Caco-2 (cell line): ENCODE results near the gene SBNO2. TPM values are rescaled to one million over a fixed set of nuclear protein-coding genes. Genes with fewer than 3 reads are reported as not detected.

Source experiments
- BruUV-seq: library from RNA; stranded (reverse); fragments of 400-500 nt; replicated peaks from 2 replicates; lab custom pipeline; 2021; lab: Mats Ljungman, UMichigan
- CTCF ChIA-PET: fragments of 300-600 bp; sonication (Branson Sonifier 250); formaldehyde crosslinking; loops from one replicate; lab custom pipeline; 2022; ENCODE audit warnings: antibody characterized with exemption; lab: Charles Lee
- POLR2A ChIA-PET: fragments of 300-600 bp; sonication (Branson Sonifier 250); formaldehyde crosslinking; loops from one replicate; lab custom pipeline; 2022; ENCODE audit warnings: antibody characterized with exemption; lab: Charles Lee
- DNase-seq, 2 experiments: peaks; one replicate each; pipeline versions ENCODE4 v3.0.0 to v3.0.0-alpha.2; 2020 to 2022
- H3K27me3 ChIP-seq: replicated peaks from 2 replicates; pipeline ENCODE4 v1.6.0; 2011; ENCODE audit warnings: low read length; ENCODE audit not compliant: control insufficient read depth, insufficient read depth
- H3K36me3 ChIP-seq: 2 replicates; pipeline ENCODE4 v1.5.1; 2011; ENCODE audit warnings: low read length; ENCODE audit not compliant: control insufficient read depth, insufficient read depth
- H3K4me1 ChIP-seq: fragments of 250-450 bp; sonication (Bioruptor Pico); 2 replicates; pipeline ENCODE4 v1.5.1; 2020; ENCODE audit warnings: mild to moderate bottlenecking
- H3K4me3 ChIP-seq: 2 replicates; pipeline ENCODE4 v1.5.1; 2011; ENCODE audit warnings: low read depth, mild to moderate bottlenecking, control low read depth, low read length
- H3K9me3 ChIP-seq: fragments of 250-450 bp; sonication (Bioruptor Pico); 2 replicates; pipeline ENCODE4 v1.5.1; 2020; ENCODE audit warnings: mild to moderate bottlenecking, moderate library complexity
- H3K27ac Mint-ChIP-seq: one replicate; pipeline ENCODE4 v1.8.0; 2022; ENCODE audit warnings: mixed read lengths; ENCODE audit not compliant: unreplicated experiment
- H3K27me3 Mint-ChIP-seq: one replicate; pipeline ENCODE4 v1.8.0; 2022; ENCODE audit warnings: mixed read lengths; ENCODE audit not compliant: insufficient read depth, unreplicated experiment
- H3K36me3 Mint-ChIP-seq: one replicate; pipeline ENCODE4 v1.8.0; 2022; ENCODE audit warnings: mild to moderate bottlenecking, mixed read lengths; ENCODE audit not compliant: insufficient read depth, unreplicated experiment
- H3K4me1 Mint-ChIP-seq: one replicate; pipeline ENCODE4 v1.8.0; 2022; ENCODE audit warnings: low read depth, mixed read lengths; ENCODE audit not compliant: unreplicated experiment
- H3K4me3 Mint-ChIP-seq: one replicate; pipeline ENCODE4 v1.8.0; 2022; ENCODE audit warnings: mild to moderate bottlenecking, moderate library complexity, mixed read lengths; ENCODE audit not compliant: unreplicated experiment
- H3K9me3 Mint-ChIP-seq: one replicate; pipeline ENCODE4 v1.8.0; 2022; ENCODE audit warnings: mixed read lengths; ENCODE audit not compliant: unreplicated experiment
- intact Hi-C: fragments of 100-400 bp; cut with micrococcal nuclease; formaldehyde crosslinking; loops from one replicate; pipeline ENCODE4 v1.10.0; 2022; ENCODE audit not compliant: unreplicated experiment
- total RNA-seq: library from RNA; stranded (reverse); gene quantifications from 2 replicates; pipeline ENCODE4 v1.2.3, GENCODE V29; 2022
- TF ChIP-seq, protein P1 (sequence below), 2 experiments: fragments of 200-600 bp in 1 of 2; IDR thresholded peaks; 1 replicate in 1 of 2; 2 replicates in 1 of 2; pipeline versions ENCODE4 v1.5.1 to v1.8.0; 2011 to 2022; ENCODE audit warnings: antibody characterized with exemption in 1 of 2, control low read depth in 1 of 2, inconsistent platforms in 1 of 2, low read depth in 1 of 2, low read length in 1 of 2, mild to moderate bottlenecking in 1 of 2, moderate library complexity in 1 of 2; ENCODE audit not compliant: insufficient read depth in 1 of 2, severe bottlenecking in 1 of 2, unreplicated experiment in 1 of 2

Gene SBNO2
- total RNA-seq, 1 experiment from 2014 or later, result 41.2 TPM

DNA sequence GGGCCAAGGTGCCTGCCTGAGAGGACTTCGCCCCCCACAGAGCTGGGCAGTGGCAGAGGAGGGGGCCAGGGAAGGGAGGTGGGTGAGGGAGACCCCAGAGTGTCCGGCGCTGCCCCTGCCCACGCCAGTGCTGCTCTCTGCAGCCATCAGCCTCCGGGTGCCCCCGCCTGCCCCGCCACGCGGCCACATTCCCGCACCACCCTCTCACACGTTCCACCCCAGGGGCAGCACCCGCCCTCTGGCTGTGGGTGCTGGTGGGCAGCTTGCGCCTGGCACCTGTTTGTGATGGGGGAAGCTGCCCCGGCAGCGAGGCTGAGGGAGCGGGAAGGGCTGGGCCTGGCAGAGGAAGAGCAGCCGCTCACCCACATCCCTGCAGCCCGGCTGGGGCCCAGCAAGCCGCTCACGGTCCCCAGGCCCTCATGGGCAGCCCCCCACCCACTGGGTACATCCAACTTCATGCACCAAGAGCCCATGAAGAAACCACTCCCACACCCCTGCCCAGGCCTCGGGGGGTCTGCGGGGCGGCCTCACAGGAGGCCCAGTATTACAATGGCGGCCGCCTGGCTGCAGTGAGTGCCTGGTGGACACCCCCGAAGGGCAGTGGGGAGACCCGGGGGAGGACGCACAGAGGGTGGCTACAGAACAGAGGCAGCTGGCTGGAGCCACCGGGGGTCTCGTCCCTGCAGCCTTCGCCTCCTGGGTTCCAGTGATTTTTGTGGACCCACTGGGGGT lies 14.0 kb downstream of the SBNO2 start:
- no peak overlapping the region for H3K4me3 ChIP-seq
- H3K4me1 Mint-ChIP-seq, result peaks cover 5% of the 10 kb centered on the region
- H3K36me3 Mint-ChIP-seq, result peaks cover 24% of the 10 kb centered on the region
- H3K27me3 ChIP-seq, result no peaks in the 10 kb centered on the region
- no peaks in the 10 kb centered on the region for H3K4me1 ChIP-seq
- peaks cover 1% of the 10 kb centered on the region for H3K36me3 ChIP-seq
- no peaks in the 10 kb centered on the region for H3K27me3 Mint-ChIP-seq
- POLR2A ChIA-PET, result no interaction called here
- H3K9me3 Mint-ChIP-seq, result no peaks in the 10 kb centered on the region
- CTCF ChIA-PET, result no interaction called here
- DNase-seq, result no peak
- H3K4me3 Mint-ChIP-seq, result no peak overlapping the region
- TF ChIP-seq, protein P1, sequence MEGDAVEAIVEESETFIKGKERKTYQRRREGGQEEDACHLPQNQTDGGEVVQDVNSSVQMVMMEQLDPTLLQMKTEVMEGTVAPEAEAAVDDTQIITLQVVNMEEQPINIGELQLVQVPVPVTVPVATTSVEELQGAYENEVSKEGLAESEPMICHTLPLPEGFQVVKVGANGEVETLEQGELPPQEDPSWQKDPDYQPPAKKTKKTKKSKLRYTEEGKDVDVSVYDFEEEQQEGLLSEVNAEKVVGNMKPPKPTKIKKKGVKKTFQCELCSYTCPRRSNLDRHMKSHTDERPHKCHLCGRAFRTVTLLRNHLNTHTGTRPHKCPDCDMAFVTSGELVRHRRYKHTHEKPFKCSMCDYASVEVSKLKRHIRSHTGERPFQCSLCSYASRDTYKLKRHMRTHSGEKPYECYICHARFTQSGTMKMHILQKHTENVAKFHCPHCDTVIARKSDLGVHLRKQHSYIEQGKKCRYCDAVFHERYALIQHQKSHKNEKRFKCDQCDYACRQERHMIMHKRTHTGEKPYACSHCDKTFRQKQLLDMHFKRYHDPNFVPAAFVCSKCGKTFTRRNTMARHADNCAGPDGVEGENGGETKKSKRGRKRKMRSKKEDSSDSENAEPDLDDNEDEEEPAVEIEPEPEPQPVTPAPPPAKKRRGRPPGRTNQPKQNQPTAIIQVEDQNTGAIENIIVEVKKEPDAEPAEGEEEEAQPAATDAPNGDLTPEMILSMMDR (IDR thresholded peaks at IDR 0.05; ENCODE audit: insufficient read depth in 1 of 2, low read depth in 1 of 2, low read length in 1 of 2, severe bottlenecking in 1 of 2, unreplicated experiment in 1 of 2), result no peak
- intact Hi-C loops, result no loop called here
- no peaks in the 10 kb centered on the region for H3K9me3 ChIP-seq
- no TSS peak for BruUV-seq
- no peak overlapping the region for H3K27ac Mint-ChIP-seq

DNA sequence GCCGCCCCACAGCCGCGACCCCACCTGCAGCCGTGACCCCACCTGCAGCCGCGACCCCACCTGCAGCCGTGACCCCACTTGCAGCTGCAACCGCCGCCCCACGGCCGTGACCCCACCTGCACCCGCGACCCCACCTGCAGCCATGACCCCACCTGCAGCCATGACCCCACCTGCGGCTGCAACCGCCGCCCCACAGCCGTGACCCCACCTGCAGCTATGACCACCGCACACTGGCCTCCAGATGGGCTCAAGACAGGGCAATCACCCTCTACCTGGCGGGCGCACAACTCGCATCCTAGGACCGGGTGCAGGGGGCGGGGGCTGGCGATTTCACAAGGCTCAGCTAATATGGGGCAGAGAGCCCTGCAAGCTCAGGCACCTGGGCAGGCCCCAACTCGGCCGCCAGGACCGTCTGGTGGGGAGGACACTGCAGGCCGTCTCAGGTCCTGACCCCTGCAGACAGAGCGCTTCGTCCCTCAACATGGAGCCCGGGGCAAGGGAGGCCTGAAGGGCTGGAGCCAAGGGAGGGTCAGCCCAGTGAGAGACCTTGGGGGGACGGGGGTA lies 15.1 kb downstream of the SBNO2 start:
- H3K27ac Mint-ChIP-seq, result no peak overlapping the region
- Histone ChIP-seq H3K9me3 (no peaks in the 10 kb centered on the region), H3K4me3 (no peak overlapping the region), H3K4me1 (no peaks in the 10 kb centered on the region), H3K27me3 (no peaks in the 10 kb centered on the region), H3K36me3 (peaks cover 1% of the 10 kb centered on the region)
- H3K4me1 Mint-ChIP-seq, result peaks cover 5% of the 10 kb centered on the region
- TF ChIP-seq, protein P1 (IDR thresholded peaks at IDR 0.05; ENCODE audit: insufficient read depth in 1 of 2, low read depth in 1 of 2, low read length in 1 of 2, severe bottlenecking in 1 of 2, unreplicated experiment in 1 of 2), result no peak
- H3K4me3 Mint-ChIP-seq, result no peak overlapping the region
- ChIA-PET CTCF (no interaction called here), POLR2A (no interaction called here)
- BruUV-seq, result no TSS peak
- no peaks in the 10 kb centered on the region for H3K9me3 Mint-ChIP-seq
- intact Hi-C loops, result no loop called here
- peaks cover 24% of the 10 kb centered on the region for H3K36me3 Mint-ChIP-seq
- DNase-seq, result no peak
- H3K27me3 Mint-ChIP-seq, result no peaks in the 10 kb centered on the region

DNA sequence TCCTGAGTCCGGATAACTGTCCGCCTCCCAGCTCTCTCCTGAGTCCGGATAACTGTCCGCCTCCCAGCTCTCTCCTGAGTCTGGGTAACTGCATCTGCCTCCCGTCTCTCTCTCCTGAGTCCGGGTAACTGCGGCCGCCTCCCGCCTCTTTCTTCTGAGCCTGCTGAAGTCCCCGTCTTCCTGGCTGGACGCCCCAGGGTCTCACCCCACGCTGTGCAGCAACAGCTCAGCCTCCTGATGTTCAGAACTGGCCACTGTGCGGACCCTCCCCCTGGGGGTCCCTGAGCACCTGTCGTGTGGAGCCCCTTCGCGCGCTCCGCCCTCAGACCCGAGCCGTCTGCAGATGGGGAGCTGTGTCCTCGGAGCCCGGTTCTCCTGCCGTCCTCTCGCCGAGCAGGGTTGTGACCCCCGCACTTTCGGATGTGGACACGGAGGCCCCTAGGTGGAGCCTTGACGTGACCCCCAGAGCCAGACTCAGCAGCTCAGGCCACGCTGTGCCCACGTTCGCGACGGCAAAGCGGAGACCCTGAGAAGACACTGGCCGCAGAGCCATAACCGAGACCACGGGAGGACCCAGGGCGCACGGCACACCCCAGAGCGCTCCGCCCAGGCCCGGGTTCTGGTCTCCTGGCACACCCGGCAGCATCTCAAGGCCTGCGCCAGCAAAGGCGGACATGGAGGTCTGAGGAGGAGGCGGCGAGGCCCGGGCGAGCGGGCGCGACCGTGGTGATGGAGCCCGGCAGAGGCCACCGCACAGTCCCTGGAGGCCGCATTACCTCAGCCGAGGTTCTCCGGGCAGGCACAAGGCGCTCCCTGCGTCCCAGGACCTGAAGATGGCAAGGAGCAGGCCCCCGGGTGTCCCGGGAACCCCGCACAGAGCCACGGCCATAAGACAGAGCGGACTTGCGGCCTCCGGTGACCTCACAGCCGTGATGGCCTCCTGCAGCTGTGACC lies 15.9 kb downstream of the SBNO2 start:
- H3K4me3 ChIP-seq, result no peak overlapping the region
- H3K9me3 ChIP-seq, result no peaks in the 10 kb centered on the region
- DNase-seq, result no peak
- no peaks in the 10 kb centered on the region for H3K27me3 Mint-ChIP-seq
- H3K4me1 ChIP-seq, result no peaks in the 10 kb centered on the region
- peaks cover 5% of the 10 kb centered on the region for H3K4me1 Mint-ChIP-seq
- H3K9me3 Mint-ChIP-seq, result no peaks in the 10 kb centered on the region
- H3K4me3 Mint-ChIP-seq, result no peak overlapping the region
- no TSS peak for BruUV-seq
- peaks cover 24% of the 10 kb centered on the region for H3K36me3 Mint-ChIP-seq
- ChIA-PET POLR2A (no interaction called here), CTCF (no interaction called here)
- H3K27ac Mint-ChIP-seq, result no peak overlapping the region
- H3K27me3 ChIP-seq, result no peaks in the 10 kb centered on the region
- TF ChIP-seq, protein P1 (IDR thresholded peaks at IDR 0.05; ENCODE audit: insufficient read depth in 1 of 2, low read depth in 1 of 2, low read length in 1 of 2, severe bottlenecking in 1 of 2, unreplicated experiment in 1 of 2), result no peak
- intact Hi-C loops, result no loop called here
- H3K36me3 ChIP-seq, result peaks cover 1% of the 10 kb centered on the region
